Activated naive CD8-positive, alpha-beta T cell treated with anti-CD3 and anti-CD28 coated beads, Interleukin-2, amount 10 ng/mL, durations not matched to agents 7 days and 5 days (primary cell): Measurements from ENCODE around the gene MYO1A. TPM values are rescaled to one million over a fixed set of nuclear protein-coding genes. Genes with fewer than 3 reads are reported as not detected.
"Not testable (repeated sequence)": the region's sequence is repeated elsewhere in the genome, so short reads cannot be mapped to it uniquely, and the experiment has no call there.

ENCODE experiments used
- ATAC-seq: fragments of 150-1000 bp; cut with Tn5 transposase; one replicate; pipeline ENCODE4 v1.10.0; 2021; ENCODE audit warnings: low read depth, moderate library complexity
- POLR2A ChIA-PET: fragments of 350-600 bp; sonication (Branson Sonifier 250); formaldehyde crosslinking; loops from one replicate; lab custom pipeline; 2021; ENCODE audit warnings: antibody characterized with exemption; lab: Charles Lee
- DNase-seq: peaks from one replicate; pipeline ENCODE4 v3.0.0; 2021
- H3K27ac Mint-ChIP-seq: one replicate; pipeline ENCODE4 v1.8.0; 2022; ENCODE audit warnings: mild to moderate bottlenecking, mixed read lengths
- H3K27me3 Mint-ChIP-seq: one replicate; pipeline ENCODE4 v1.8.0; 2022; ENCODE audit warnings: mild to moderate bottlenecking, moderate library complexity, mixed read lengths
- H3K36me3 Mint-ChIP-seq: one replicate; pipeline ENCODE4 v1.8.0; 2021; ENCODE audit warnings: mild to moderate bottlenecking, mixed read lengths
- H3K4me1 Mint-ChIP-seq: one replicate; pipeline ENCODE4 v1.8.0; 2021; ENCODE audit warnings: mixed read lengths
- H3K4me3 Mint-ChIP-seq: one replicate; pipeline ENCODE4 v1.8.0; 2022; ENCODE audit warnings: mild to moderate bottlenecking, moderate library complexity, mixed read lengths
- H3K9me3 Mint-ChIP-seq: one replicate; pipeline ENCODE4 v1.8.0; 2021; ENCODE audit warnings: mixed read lengths
- total RNA-seq, 2 experiments: library from RNA; stranded (reverse); gene quantifications; one replicate each; pipeline ENCODE4 v1.2.3, GENCODE V29; 2021

MYO1A gene
- total RNA-seq, 2 experiments from 2014 or later = 1.2 to 2.1 TPM

- Mint-ChIP-seq H3K4me3 (no peak overlapping the region), H3K9me3 (no peaks in the 10 kb centered on the region), H3K27ac (no peak overlapping the region), H3K27me3 (peaks cover 8% of the 10 kb centered on the region), H3K36me3 (no peaks in the 10 kb centered on the region), H3K4me1 (peaks cover 15% of the 10 kb centered on the region)
- DNase-seq (no peak), ATAC-seq (no peak)
- POLR2A ChIA-PET = no interaction called here
Measured at GRCh38 chr12:56990648-56991318, 59.1 kb downstream of the MYO1A start.

- Mint-ChIP-seq H3K4me1 (peaks cover 15% of the 10 kb centered on the region), H3K4me3 (no peak overlapping the region), H3K36me3 (no peaks in the 10 kb centered on the region), H3K27me3 (peaks cover 8% of the 10 kb centered on the region), H3K27ac (peak overlapping the region; percentile 46), H3K9me3 (no peaks in the 10 kb centered on the region)
- DNase-seq = no peak
- ATAC-seq = no peak
- POLR2A ChIA-PET = no interaction called here
Measured at GRCh38 chr12:56989861-56990610, 59.9 kb downstream of the MYO1A start.

GRCh38 chr12:56988207-56988739, 61.7 kb downstream of the MYO1A start:
- H3K4me3 Mint-ChIP-seq = no peak overlapping the region
- H3K4me1 Mint-ChIP-seq = peaks cover 15% of the 10 kb centered on the region
- H3K27ac Mint-ChIP-seq = no peak overlapping the region
- H3K36me3 Mint-ChIP-seq = no peaks in the 10 kb centered on the region
- DNase-seq (no peak), ATAC-seq (no peak)
- peaks cover 8% of the 10 kb centered on the region for H3K27me3 Mint-ChIP-seq
- no peaks in the 10 kb centered on the region for H3K9me3 Mint-ChIP-seq
- POLR2A ChIA-PET = interaction anchor here (0.9 kb wide), 1 partner anchor 237 kb away, joined by 4 read pairs; no protein-coding TSS in a partner anchor

GRCh38 chr12:56987551-56988053, 62.3 kb downstream of the MYO1A start:
- POLR2A ChIA-PET = interaction anchor here (0.6 to 0.9 kb wide), 2 partner anchors 236 to 451 kb away, joined by 3 to 4 read pairs; no protein-coding TSS in a partner anchor
- H3K27ac Mint-ChIP-seq = no peak overlapping the region

GRCh38 chr12:56987011-56987410, 62.9 kb downstream of the MYO1A start:
- no peak overlapping the region for H3K27ac Mint-ChIP-seq
- H3K4me1 Mint-ChIP-seq = peaks cover 15% of the 10 kb centered on the region
- H3K36me3 Mint-ChIP-seq = no peaks in the 10 kb centered on the region
- POLR2A ChIA-PET = no interaction called here
- no peaks in the 10 kb centered on the region for H3K9me3 Mint-ChIP-seq
- ATAC-seq = no peak
- H3K27me3 Mint-ChIP-seq = peaks cover 8% of the 10 kb centered on the region
- no peak for DNase-seq
- H3K4me3 Mint-ChIP-seq = no peak overlapping the region

More at GRCh38 chr12:56987551-56988053, 62.3 kb downstream of the MYO1A start:
- DNase-seq (peak; percentile 80), ATAC-seq (peak; percentile 75)
- Mint-ChIP-seq H3K27me3 (peaks cover 8% of the 10 kb centered on the region), H3K4me3 (no peak overlapping the region), H3K4me1 (peaks cover 15% of the 10 kb centered on the region), H3K9me3 (no peaks in the 10 kb centered on the region), H3K36me3 (no peaks in the 10 kb centered on the region)

GRCh38 chr12:56985714-56986113, 64.2 kb downstream of the MYO1A start:
- H3K4me3 Mint-ChIP-seq, POLR2A ChIA-PET, H3K36me3 Mint-ChIP-seq, H3K9me3 Mint-ChIP-seq, DNase-seq, H3K27ac Mint-ChIP-seq, ATAC-seq, H3K27me3 Mint-ChIP-seq, H3K4me1 Mint-ChIP-seq: not testable (repeated sequence)

GRCh38 chr12:56983386-56983785, 66.5 kb downstream of the MYO1A start:
- POLR2A ChIA-PET = no interaction called here
- Mint-ChIP-seq H3K4me3 (no peak overlapping the region), H3K9me3 (no peaks in the 10 kb centered on the region), H3K27ac (no peak overlapping the region), H3K36me3 (no peaks in the 10 kb centered on the region), H3K4me1 (peaks cover 4% of the 10 kb centered on the region), H3K27me3 (no peaks in the 10 kb centered on the region)
- DNase-seq (no peak), ATAC-seq (no peak)

- H3K27me3 Mint-ChIP-seq, H3K27ac Mint-ChIP-seq, H3K36me3 Mint-ChIP-seq, DNase-seq, H3K4me3 Mint-ChIP-seq, POLR2A ChIA-PET, H3K4me1 Mint-ChIP-seq, ATAC-seq, H3K9me3 Mint-ChIP-seq: not testable (repeated sequence)
Measured at GRCh38 chr12:56982578-56983236, 67.2 kb downstream of the MYO1A start.

- DNase-seq (no peak), ATAC-seq (no peak)
- Mint-ChIP-seq H3K27me3 (no peaks in the 10 kb centered on the region), H3K4me3 (no peak overlapping the region), H3K27ac (no peak overlapping the region), H3K4me1 (no peaks in the 10 kb centered on the region), H3K9me3 (no peaks in the 10 kb centered on the region), H3K36me3 (no peaks in the 10 kb centered on the region)
- POLR2A ChIA-PET = no interaction called here
Measured at GRCh38 chr12:56980941-56981530, 68.9 kb downstream of the MYO1A start.

- DNase-seq (no peak), ATAC-seq (no peak)
- H3K27me3 Mint-ChIP-seq = peaks cover under 1% of the 10 kb centered on the region
- H3K36me3 Mint-ChIP-seq = no peaks in the 10 kb centered on the region
- H3K4me3 Mint-ChIP-seq = no peak overlapping the region
- POLR2A ChIA-PET = no interaction called here
- no peaks in the 10 kb centered on the region for H3K9me3 Mint-ChIP-seq
- H3K4me1 Mint-ChIP-seq = no peaks in the 10 kb centered on the region
- H3K27ac Mint-ChIP-seq = no peak overlapping the region
Measured at GRCh38 chr12:56980268-56980667, 69.7 kb downstream of the MYO1A start.

- H3K4me1 Mint-ChIP-seq = no peaks in the 10 kb centered on the region
- DNase-seq (no peak), ATAC-seq (no peak)
- H3K27ac Mint-ChIP-seq = no peak overlapping the region
- no peak overlapping the region for H3K4me3 Mint-ChIP-seq
- H3K27me3 Mint-ChIP-seq = peaks cover 2% of the 10 kb centered on the region
- POLR2A ChIA-PET = no interaction called here
- H3K36me3 Mint-ChIP-seq = no peaks in the 10 kb centered on the region
- H3K9me3 Mint-ChIP-seq = no peaks in the 10 kb centered on the region
Measured at GRCh38 chr12:56979628-56980027, 70.3 kb downstream of the MYO1A start.
